Inflammatory macrophage treated with lipopolysaccharide for 1 hour (primary cell): ENCODE results near the gene RFFL.
"Not testable (repeated sequence)": the region's sequence is repeated elsewhere in the genome, so short reads cannot be mapped to it uniquely, and the experiment has no call there.

ENCODE experiments used
- DNase-seq, 2 donors: peaks; one replicate each; pipeline ENCODE4 v3.0.0-alpha.2; 2020 to 2022

Gene RFFL, protein sequence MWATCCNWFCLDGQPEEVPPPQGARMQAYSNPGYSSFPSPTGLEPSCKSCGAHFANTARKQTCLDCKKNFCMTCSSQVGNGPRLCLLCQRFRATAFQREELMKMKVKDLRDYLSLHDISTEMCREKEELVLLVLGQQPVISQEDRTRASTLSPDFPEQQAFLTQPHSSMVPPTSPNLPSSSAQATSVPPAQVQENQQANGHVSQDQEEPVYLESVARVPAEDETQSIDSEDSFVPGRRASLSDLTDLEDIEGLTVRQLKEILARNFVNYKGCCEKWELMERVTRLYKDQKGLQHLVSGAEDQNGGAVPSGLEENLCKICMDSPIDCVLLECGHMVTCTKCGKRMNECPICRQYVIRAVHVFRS

DNA sequence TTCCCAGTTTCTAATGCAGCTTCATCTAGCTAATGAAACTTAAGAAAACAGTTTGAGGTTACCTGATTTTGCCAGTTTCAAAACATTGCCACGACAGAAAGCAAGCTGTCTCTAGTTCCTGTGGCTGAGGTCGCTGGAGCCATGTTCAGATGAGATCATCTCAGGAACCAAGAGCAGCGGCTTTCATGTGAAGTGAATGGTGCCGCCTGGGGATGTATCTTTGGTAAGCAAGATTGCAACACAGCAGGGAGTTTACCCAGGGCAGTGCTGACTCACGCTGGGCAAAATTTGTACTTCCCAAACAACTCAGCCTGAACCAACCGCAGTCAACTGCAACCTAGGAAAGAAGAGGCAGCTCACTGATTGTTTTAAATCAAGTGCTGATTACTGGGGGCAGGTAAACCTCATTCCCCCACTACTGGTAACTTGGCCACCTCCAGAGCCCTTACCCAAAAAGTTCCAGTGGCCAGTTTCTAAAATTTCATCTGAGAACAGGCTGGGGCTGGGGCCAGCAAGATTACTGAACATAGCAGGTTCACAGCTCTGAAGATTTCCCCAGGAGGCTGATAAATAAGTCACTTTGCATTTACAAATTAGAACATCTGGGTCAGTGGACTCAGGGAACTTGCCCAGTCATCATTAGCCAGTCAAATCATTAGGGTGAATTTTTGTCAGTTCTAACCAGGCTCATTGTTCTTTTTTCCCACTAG is at the start of gene RFFL:
TSS of gene RFFL (minus strand) at position 194 of the 710 bp plus-strand sequence. CDS start 37,154 bp downstream, outside the sequence.
- DNase-seq: peak; percentile 97 to 99

- not testable (repeated sequence) for DNase-seq
Observed at GRCh38 chr17:35110791-35111190, 47.3 kb upstream of the RFFL start.

GRCh38 chr17:35104844-35105450 is 41.4 kb upstream of the RFFL start:
- DNase-seq: no peak

- no peak for DNase-seq
Observed at GRCh38 chr17:35103271-35103670, 39.8 kb upstream of the RFFL start.

DNA sequence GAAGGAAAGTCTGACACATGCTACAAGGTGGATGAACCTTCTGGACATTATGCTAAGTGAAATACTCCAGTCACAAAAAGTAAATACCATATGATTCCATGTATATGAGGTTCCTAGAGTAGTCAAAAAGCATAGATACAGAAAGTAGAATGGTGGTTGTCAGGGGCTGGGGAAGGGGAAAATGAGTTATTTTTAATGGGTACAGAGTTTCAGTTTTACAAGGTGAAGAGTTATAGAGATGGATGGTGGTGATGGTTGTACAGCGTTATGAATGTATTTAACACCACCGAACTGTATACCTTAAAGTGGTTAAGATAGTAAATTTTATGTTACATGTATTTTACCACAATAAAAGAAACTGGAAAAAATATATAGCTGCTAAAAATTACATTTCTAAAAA is 38.2 kb upstream of the RFFL start:
- DNase-seq: no peak

- no peak for DNase-seq
Observed at GRCh38 chr17:35101036-35101435, 37.5 kb upstream of the RFFL start.

- no peak for DNase-seq
Observed at GRCh38 chr17:35099908-35100307, 36.4 kb upstream of the RFFL start.

DNA sequence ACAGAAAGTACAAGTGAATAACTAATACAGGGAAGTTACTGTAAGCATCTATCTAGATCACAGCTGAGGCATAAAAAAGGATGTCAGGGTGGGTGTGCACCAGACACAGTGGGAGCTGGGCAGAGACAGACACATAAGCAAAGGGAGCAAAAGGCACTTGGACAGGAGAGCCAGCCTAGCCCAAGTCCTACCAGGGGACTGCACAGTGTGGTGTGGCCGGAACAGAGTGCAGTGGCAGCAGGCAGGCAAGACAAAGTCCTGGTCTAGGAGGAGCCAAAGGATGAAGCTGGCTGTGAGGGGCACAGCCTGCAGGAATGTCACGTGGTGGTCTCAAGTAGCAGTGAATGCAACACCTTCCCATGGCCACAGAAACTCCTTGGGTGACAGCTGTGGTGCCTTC is 34.3 kb upstream of the RFFL start:
- no peak for DNase-seq

DNA sequence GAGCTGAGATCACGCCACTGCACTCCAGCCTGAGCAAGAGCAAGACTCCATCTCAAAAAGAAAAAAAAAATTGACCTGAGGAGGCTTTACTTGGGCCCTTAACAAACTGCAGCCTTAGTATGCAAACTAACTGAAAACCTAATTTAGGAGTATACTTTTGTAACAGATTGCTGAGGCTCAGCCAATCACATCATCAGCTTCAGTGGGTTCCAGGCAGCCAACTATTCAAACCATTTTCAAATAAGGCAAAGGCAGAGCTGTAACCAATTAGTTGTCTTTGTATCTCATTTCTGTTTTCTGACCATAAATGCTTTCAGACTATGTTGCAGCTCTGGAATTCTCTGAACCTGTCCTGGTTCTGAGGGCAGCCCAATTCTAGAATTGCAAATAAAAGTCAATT is 32.2 kb upstream of the RFFL start:
- DNase-seq: no peak

DNA sequence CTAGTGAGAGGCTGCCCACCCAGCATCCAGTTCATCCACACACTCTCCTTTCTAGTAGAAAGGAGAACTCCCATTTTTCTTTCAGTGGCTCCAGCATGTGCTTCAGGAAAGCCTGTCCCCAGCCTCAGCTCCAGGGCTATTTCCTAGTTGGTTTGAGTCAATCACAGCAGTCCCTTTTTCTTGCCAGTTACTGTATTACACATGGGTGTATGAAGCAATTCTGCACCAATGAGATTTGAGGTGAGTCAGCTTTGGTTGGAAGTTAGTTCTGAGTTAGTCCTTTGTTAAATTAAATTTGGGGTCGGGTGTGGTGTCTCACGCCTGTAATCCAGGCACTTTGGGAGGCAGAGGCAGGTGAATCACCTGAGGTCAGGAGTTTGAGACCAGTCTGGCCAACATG is 31.4 kb upstream of the RFFL start:
- peak; percentile 62 to 65 for DNase-seq

DNA sequence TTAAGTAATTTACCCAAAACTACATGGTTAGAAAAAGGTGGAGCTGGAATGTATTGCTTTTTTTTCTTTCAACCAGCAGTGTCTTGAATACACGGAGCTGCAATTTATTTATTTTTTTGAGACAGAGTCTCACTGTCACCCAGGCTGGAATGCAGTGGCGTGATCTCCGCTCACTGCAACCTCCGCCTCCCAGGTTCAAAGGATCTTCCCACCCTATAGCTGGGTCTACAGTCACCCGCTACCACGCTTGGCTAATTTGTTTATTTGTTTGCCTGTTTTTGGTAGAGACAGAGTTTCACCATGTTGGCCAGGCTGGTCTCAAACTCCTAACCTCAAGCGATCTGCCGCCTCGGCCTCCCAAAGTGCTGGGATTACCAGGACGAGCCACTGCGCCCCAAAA is 27.2 kb upstream of the RFFL start:
- not testable (repeated sequence) for DNase-seq

GRCh38 chr17:35089586-35090296 is 26.2 kb upstream of the RFFL start:
- DNase-seq: peak; percentile 65 to 75

DNA sequence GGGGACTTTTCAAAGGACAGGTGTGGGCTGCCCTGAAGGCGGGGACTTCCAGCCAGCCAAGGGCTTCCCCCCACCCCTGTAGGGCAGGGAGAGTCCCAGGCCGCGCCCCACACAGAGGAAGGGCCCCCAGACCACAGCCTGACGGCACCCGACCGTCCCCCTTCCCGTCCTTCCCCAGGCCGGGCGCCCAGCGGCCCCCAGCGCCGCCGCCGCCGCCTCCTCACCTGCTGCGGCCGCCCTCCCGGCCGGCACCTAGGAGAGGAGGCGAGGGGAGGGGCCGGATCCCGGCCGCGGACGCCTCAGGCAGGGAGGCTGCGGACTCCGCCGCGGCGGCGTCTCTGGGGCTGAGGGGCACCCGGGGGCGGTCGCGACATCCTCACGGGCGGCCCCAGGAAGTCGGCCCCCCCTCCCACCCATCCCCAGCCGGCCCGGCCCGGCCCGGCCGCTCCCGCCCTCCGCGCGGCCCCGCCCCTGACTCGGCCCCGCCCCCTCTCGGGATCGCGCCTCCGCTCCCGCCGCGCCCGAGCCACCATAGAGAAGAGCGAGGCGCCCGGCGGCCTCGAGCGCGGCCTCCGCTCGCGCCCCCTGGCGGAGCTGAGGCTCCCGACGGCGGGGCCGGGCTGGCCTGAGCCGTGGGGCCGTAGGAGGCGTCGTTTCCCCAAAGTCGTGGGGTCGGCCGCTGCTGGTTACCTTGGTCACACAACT is 25.5 kb upstream of the RFFL start:
- DNase-seq: peak; percentile 81 to 93

- DNase-seq: peak in 1 of 2 donors; percentile 43
Observed at GRCh38 chr17:35088356-35088880, 24.9 kb upstream of the RFFL start.

DNA sequence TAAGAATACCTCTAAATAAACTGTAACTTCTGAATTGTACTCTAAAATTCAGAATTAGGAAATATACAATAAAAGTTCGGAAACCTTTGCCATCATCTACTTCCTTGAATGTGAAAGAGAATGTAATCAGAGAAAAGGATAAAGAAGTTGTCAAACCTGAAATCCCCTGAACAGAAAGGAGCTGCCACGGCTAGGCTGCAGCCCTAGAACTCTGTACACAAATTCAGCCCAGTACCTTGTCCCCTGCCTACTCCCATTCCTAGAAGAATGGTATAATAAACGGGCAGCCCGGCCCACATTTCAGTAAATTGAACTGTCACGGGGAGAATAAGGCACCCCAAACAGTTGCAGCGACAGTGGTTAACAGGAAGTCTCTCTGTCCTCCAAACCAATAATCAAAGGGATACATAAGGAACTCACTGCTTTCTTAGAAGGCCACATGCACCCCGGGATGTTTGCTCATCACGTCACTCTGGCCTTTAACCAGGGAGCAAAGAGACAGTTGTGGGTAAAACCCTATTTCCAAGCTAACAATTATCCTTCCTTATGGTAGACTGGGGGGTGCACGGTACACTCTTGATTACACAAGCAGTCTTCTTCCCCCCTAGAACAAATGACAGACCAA is 24.3 kb upstream of the RFFL start:
- peak; percentile 71 to 85 for DNase-seq

- no peak for DNase-seq
Observed at GRCh38 chr17:35086931-35087573, 23.5 kb upstream of the RFFL start.

GRCh38 chr17:35086164-35086563 is 22.7 kb upstream of the RFFL start:
- DNase-seq: no peak

DNA sequence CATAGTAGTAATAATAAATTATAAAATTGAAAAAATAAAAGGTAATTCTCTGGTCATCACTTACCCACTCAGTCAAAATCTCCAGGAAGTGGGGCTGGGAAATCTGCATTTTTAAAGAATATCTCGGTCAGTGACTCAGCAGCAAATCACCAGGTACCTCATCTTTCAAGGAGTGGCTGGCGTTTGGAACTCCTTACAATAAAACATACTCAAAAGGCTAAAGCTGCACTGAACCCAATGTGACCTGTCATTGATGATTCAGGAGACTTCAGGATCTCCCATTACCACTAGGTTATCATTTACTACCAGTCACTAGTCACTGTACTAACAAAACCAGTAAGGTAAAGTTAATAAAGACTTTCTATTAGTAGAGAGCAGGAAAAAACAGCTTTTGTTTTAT is 21.5 kb upstream of the RFFL start:
- DNase-seq: no peak

- no peak for DNase-seq
Observed at GRCh38 chr17:35083071-35083470, 19.6 kb upstream of the RFFL start.

GRCh38 chr17:35082073-35082657 is 18.7 kb upstream of the RFFL start:
- no peak for DNase-seq

DNA sequence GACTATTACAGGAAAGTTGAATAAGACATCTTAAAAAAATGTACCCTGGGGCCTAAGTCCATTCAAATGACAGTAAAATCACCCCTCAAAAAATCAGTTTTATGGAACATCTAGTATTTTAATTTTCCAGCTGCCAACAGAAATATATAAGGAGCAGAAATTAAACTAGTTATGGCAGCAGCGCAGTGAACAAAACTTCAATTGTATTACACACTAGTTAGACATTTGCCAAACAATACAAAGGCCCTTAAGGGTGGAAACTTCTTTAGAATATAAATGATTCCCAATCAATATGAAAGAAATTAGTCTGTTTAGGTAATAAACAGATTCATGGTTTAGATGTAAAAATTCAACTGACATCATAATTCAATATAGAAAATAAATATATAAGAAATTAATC is 18.1 kb upstream of the RFFL start:
- DNase-seq: no peak
